ENCODE results near the gene AP2A2. TPM values are rescaled to one million over a fixed set of nuclear protein-coding genes. Genes with fewer than 3 reads are reported as not detected.

The AP2A2 gene
- total RNA-seq, 1 experiment from 2014 or later = 25.3 TPM

DNA sequence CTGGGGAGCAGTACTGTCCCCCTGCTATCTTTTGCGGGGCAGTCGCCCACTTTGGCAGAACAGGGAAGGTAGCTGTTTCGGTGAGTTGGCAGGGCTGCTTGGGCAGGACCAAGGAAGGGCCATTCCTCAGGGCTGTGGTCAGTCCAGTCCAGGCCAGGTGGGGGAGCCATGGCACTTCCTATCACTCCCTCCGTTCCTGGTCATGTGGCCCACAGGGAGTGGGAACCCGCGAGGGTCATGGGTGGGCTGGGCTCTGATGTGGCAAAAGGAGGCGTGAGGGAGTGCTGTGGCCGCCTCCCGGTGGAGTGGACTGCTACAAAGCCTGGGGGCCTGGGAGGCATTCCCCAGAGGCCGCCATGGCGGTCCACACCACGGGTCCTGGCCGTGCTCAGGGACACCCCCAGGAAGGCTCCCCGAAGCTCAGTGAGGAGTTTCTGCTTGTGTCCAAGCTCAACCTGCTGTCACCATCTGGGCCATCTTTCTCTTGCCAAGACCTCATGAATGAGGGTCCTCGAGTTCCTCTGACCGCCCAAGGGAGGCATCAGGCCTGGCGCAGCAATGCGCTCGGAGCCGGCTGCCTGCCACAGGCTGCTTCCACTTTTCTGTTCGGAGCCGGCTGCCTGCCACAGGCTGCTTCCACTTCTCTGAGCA, 27.0 kb upstream of the AP2A2 start:
- DNase-seq (ENCODE audit: low spot score) = no peak

DNA sequence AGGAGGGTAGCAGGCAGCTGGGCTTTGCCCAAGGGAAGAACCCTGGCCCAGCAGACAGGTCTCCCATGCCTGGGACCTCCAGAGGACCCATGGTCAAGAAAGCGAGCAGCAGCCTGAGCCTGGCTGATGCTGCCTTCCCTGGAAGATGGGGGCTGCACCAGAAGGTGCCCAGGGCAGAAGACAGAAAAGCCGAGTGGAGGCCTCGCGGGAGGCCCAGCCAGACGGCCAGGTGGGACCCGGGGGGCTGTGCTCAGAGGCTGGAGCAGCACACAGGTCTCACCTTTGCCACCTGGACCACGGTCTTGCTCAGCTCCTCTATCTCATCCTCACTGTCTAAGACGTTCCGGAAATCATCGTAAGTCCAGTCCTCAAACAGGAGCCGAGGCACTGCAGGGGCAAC, 25.9 kb upstream of the AP2A2 start:
- no peak for DNase-seq (ENCODE audit: low spot score)

- no peak for DNase-seq (ENCODE audit: low spot score)
Measured at GRCh38 chr11:900545-900944, 25.1 kb upstream of the AP2A2 start.

GRCh38 chr11:901452-902061, 24.1 kb upstream of the AP2A2 start:
- DNase-seq (ENCODE audit: low spot score) = no peak

DNA sequence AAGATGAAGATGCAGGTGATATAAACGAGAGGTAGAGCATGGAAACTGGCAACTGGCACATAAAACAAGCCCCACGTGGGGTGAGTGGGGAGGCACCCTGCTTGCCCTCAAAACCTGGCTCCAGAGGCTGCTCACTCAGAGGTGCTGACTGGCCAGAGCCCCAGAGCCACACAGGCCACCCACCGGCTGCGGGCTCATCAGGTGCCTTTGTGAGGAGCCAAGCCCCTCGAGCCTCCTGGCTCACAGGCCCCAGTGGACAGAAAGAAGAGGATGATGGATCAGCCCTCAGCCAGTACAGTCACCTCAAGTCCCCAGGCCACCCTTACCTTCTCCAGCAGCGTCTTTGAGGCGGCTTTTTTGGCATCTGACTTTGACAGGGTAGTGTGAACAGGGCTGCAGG, 21.3 kb upstream of the AP2A2 start:
- no peak for DNase-seq (ENCODE audit: low spot score)

- no peak for DNase-seq (ENCODE audit: low spot score)
Measured at GRCh38 chr11:905952-906351, 19.7 kb upstream of the AP2A2 start.

GRCh38 chr11:907668-908067, 18.0 kb upstream of the AP2A2 start:
- DNase-seq (ENCODE audit: low spot score) = no peak

GRCh38 chr11:908273-908672, 17.4 kb upstream of the AP2A2 start:
- no peak for DNase-seq (ENCODE audit: low spot score)

DNA sequence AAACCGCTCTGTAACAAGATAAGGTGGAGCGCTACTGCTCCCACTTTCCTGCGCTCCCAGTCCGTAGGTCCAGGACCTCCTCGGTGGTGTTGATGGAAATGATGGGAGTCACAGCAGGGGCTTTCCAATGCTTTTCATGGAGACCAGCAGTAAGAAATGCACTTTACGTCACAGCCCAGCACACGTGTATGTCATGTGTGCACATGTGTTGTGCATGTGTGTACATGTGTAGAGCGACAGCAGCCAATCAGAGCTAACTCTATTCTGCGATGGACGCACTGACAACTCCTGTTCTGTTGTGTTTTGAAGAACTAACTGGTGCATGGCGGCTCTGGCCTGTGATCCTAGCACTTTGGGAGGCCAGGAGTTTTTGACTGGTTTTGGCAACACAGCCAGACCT, 16.3 kb upstream of the AP2A2 start:
- DNase-seq (ENCODE audit: low spot score) = no peak

DNA sequence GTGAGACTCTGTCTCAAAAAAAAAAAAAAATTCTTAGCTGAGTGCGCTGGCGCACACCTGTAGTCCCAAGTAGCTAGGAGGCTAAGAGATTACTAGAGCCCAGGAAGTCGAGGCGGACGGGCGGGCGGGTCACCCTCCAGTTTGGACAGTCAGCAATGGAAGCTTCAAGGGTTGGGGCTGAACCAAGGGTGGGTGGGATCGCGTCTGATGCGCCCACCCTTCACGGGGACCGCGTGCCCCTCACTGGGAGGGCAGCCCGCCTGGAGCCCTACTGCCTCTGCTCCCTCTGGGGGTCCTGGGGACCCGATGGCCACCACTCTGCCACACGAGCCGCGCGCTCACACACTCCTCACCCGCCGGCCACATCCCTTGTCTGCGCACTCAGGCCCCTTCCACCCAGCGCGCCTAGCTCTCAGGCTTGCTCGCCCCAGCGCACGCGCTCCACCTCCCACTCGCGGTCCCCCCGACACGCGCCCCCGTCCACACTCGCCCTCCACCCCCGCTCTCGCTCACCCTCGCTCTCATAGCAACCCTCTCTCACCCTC, 15.6 kb upstream of the AP2A2 start:
- DNase-seq (ENCODE audit: low spot score) = no peak

- DNase-seq (ENCODE audit: low spot score) = peak; percentile 73
Measured at GRCh38 chr11:910589-911030, 15.1 kb upstream of the AP2A2 start, which contains the start of gene CHID1. CHID1 (minus strand) TSS chr11:910810; CDS start chr11:904816, 5,994 bp downstream.

GRCh38 chr11:911031-911889, 14.4 kb upstream of the AP2A2 start:
- no peak for DNase-seq (ENCODE audit: low spot score)

DNA sequence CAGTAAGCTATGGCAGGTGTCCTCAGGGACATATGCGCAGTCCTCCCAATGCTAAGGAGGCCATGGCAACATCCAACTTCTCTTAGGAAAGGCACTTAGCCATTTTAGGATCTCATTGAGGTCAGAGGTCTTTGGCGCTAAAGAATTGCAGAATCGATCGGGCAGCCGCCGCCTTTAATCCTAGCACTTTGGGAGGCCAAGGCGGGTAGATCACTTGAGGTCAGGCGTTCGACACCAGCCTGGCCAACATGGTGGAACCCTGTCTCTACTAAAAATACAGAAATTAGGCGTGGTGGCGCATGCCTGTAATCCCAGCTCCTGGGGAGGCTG, 13.8 kb upstream of the AP2A2 start:
- no peak for DNase-seq (ENCODE audit: low spot score)

GRCh38 chr11:912266-912665, 13.4 kb upstream of the AP2A2 start:
- DNase-seq (ENCODE audit: low spot score) = no peak

DNA sequence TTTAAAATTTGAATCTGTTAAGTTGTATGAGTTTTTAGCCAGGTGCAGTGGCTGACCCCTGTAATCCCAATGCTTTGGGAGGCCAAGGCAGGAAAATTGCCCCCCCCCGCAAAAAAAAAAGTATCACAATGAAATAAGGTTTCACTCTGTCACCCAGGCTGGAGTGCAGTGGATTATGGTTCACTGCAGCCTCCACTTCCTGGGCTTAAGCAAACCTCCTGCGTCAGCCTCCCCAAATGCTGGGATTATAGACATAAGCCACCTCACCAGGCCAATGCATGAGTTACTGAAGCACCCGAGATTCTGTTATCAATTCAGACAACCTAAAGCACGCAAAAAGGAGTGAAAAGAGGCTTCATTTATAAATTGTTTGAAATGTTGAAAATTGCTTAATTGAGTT, 12.6 kb upstream of the AP2A2 start:
- DNase-seq (ENCODE audit: low spot score) = no peak

- DNase-seq (ENCODE audit: low spot score) = no peak
Measured at GRCh38 chr11:914204-914603, 11.5 kb upstream of the AP2A2 start.

- DNase-seq (ENCODE audit: low spot score) = no peak
Measured at GRCh38 chr11:914747-915501, 10.7 kb upstream of the AP2A2 start.

- no peak for DNase-seq (ENCODE audit: low spot score)
Measured at GRCh38 chr11:917426-917825, 8.2 kb upstream of the AP2A2 start.

DNA sequence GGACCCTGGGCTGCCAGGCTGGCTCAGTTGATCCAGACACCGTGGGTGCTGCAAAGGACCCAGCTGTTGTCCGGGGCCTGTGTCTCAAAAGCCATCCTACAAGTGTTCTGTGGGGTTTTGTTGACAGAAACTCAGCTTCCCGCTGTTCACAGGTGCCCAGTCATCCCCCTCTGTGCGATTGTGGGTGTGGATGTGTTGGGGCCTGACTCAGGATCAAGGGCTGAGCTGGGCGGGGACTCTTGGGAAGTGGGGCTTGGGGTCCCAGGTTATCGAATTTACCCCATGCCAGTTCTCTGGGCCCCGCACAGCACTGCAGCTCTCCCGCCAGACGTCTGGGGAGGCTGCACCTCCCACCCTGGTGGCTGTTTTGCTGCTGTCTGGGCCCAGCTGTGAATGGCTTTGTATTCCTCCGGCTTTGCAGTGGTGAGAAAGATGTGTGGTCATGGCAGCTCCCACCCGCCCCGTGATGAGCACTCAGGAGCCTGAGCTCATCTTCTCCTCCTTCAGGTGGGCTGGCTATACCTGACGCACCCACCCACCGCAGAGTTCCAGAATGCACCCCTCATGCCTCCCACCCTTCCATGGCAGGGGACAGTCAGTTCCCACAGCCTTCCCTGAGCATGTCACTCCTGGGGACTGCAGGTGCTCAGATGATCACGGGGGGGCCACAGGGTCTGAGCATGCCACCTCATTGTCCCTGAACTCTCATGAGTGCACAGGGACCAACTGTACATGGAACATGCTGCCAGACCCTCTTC, 3.6 kb upstream of the AP2A2 start:
- no peak for DNase-seq (ENCODE audit: low spot score)

- no peak for DNase-seq (ENCODE audit: low spot score)
Measured at GRCh38 chr11:923691-924405, 1.8 kb upstream of the AP2A2 start.
